Mesendoderm (in vitro differentiated cells): ENCODE measurements around the gene MSANTD3.

Experiments used
- DNase-seq: peaks from one replicate; pipeline ENCODE4 v3.0.0; 2013
- H2AK5ac ChIP-seq: 2 replicates; pipeline ENCODE4 v1.6.1; 2013; ENCODE audit warnings: low read length, inconsistent platforms
- H2BK120ac ChIP-seq: 2 replicates; pipeline ENCODE4 v1.6.1; 2013; ENCODE audit warnings: low read depth, mild to moderate bottlenecking, low read length, moderate library complexity, mixed read lengths
- H2BK15ac ChIP-seq: replicated peaks from 2 replicates; pipeline ENCODE4 v1.6.1; 2013; ENCODE audit warnings: low read depth, mild to moderate bottlenecking, moderate library complexity
- H2BK5ac ChIP-seq: 2 replicates; pipeline ENCODE4 v1.6.1; 2013; ENCODE audit warnings: low read length, inconsistent platforms
- H3K18ac ChIP-seq: 2 replicates; pipeline ENCODE4 v1.6.1; 2013; ENCODE audit warnings: mild to moderate bottlenecking, low read length, mixed read lengths
- H3K23ac ChIP-seq: one replicate; pipeline ENCODE4 v1.6.1; 2013; ENCODE audit warnings: low read length
- H3K27ac ChIP-seq: 2 replicates; pipeline ENCODE4 v1.5.1; 2013; ENCODE audit warnings: low read depth, mild to moderate bottlenecking, inconsistent platforms, low read length, moderate library complexity
- H3K27me3 ChIP-seq: 2 replicates; pipeline ENCODE4 v1.6.1; 2013; ENCODE audit warnings: low read length, control low read depth, mild to moderate bottlenecking, inconsistent platforms; ENCODE audit not compliant: insufficient read depth, poor library complexity
- H3K36me3 ChIP-seq: 2 replicates; pipeline ENCODE4 v1.6.1; 2013; ENCODE audit warnings: low read length, inconsistent platforms; ENCODE audit not compliant: control insufficient read depth, insufficient read depth
- H3K4ac ChIP-seq: one replicate; pipeline ENCODE4 v1.6.1; 2013; ENCODE audit warnings: low read depth, mild to moderate bottlenecking, low read length, moderate library complexity
- H3K4me1 ChIP-seq: 2 replicates; pipeline ENCODE4 v1.6.1; 2013; ENCODE audit warnings: low read depth, low read length, inconsistent platforms; ENCODE audit not compliant: control insufficient read depth
- H3K4me2 ChIP-seq: 2 replicates; pipeline ENCODE4 v1.6.1; 2013; ENCODE audit warnings: low read length
- H3K4me3 ChIP-seq: 2 replicates; pipeline ENCODE4 v1.5.1; 2013; ENCODE audit warnings: mild to moderate bottlenecking, low read length
- H3K56ac ChIP-seq: one replicate; pipeline ENCODE4 v1.6.1; 2013; ENCODE audit warnings: low read length
- H3K79me1 ChIP-seq: 2 replicates; pipeline ENCODE4 v1.6.1; 2013; ENCODE audit warnings: low read length, inconsistent platforms
- H3K79me2 ChIP-seq: 2 replicates; pipeline ENCODE4 v1.6.1; 2013; ENCODE audit warnings: mild to moderate bottlenecking, low read length; ENCODE audit not compliant: control insufficient read depth, insufficient read depth
- H3K9ac ChIP-seq: 2 replicates; pipeline ENCODE4 v1.6.1; 2013; ENCODE audit warnings: low read length, inconsistent platforms
- H4K5ac ChIP-seq: one replicate; pipeline ENCODE4 v1.6.1; 2013; ENCODE audit warnings: low read length
- H4K8ac ChIP-seq: one replicate; pipeline ENCODE4 v1.6.1; 2013; ENCODE audit warnings: low read depth, mild to moderate bottlenecking, control low read depth, low read length, moderate library complexity
- WGBS: extraction: QIAGEN DNeasy Blood & Tissue Kit; methylation state at CpG from one replicate; pipeline ENCODE4 v1.1.7; 2013; ENCODE audit warnings: low lambda C conversion rate, missing lambda C conversion rate; ENCODE audit not compliant: insufficient coverage; ENCODE audit errors: extremely low coverage; 5-methylcytosine and 5-hydroxymethylcytosine counted together

MSANTD3 gene

GRCh38 chr9:100468041-100468440 lies 41.1 kb downstream of the MSANTD3 start:
- Histone ChIP-seq H4K5ac (no peak overlapping the region), H3K4me3 (no peak overlapping the region), H2BK15ac (no peak overlapping the region), H3K79me2 (no peaks in the 10 kb centered on the region), H3K27ac (no peak overlapping the region), H3K4me1 (peaks cover 4% of the 10 kb centered on the region), H4K8ac (no peak overlapping the region), H2AK5ac (no peak overlapping the region), H3K4me2 (no peak overlapping the region), H3K4ac (no peak overlapping the region), H3K27me3 (no peaks in the 10 kb centered on the region), H3K36me3 (no peaks in the 10 kb centered on the region), H3K79me1 (no peaks in the 10 kb centered on the region), H3K23ac (no peak overlapping the region), H3K56ac (no peak overlapping the region), H3K9ac (no peak overlapping the region), H2BK120ac (no peak overlapping the region), H3K18ac (no peak overlapping the region), H2BK5ac (no peak overlapping the region)
- no CpG with 5 or more reads among the region's 6 CpGs for WGBS
- no peak for DNase-seq

- Histone ChIP-seq H3K23ac (no peak overlapping the region), H3K4me1 (peaks cover 4% of the 10 kb centered on the region)
- DNase-seq, result no peak
Measured at GRCh38 chr9:100472268-100472667, 45.3 kb downstream of the MSANTD3 start.

GRCh38 chr9:100472788-100473275 lies 45.9 kb downstream of the MSANTD3 start, which contains the start of gene TMEFF1:
Gene TMEFF1, plus strand, starts transcription at chr9:100473149. Its CDS starts 396 bp downstream, at chr9:100473545.
- Histone ChIP-seq H3K18ac (peak within 1 kb of the TSS; percentile 57), H2BK5ac (peak within 1 kb of the TSS; percentile 69), H3K56ac (peak within 1 kb of the TSS; percentile 91), H3K4me1 (peaks cover 4% of the 10 kb centered on the region), H3K9ac (peak within 1 kb of the TSS; percentile 94), H4K5ac (no peak within 1 kb of the TSS), H3K4me3 (peak within 1 kb of the TSS; percentile 62), H2AK5ac (no peak within 1 kb of the TSS), H3K79me2 (peaks cover 36% of the 10 kb centered on the region), H3K4me2 (peak within 1 kb of the TSS; percentile 29), H3K4ac (peak within 1 kb of the TSS; percentile 90), H3K23ac (peak within 1 kb of the TSS; percentile 85), H4K8ac (no peak within 1 kb of the TSS), H2BK120ac (peak within 1 kb of the TSS; percentile 48), H3K27ac (peak within 1 kb of the TSS; percentile 59), H2BK15ac (no peak within 1 kb of the TSS), H3K27me3 (no peaks in the 10 kb centered on the region), H3K79me1 (peaks cover 2% of the 10 kb centered on the region), H3K36me3 (no peaks in the 10 kb centered on the region)
- no CpG with 5 or more reads among the region's 54 CpGs for WGBS
- peak; percentile 90 for DNase-seq

More at GRCh38 chr9:100472268-100472667, 45.3 kb downstream of the MSANTD3 start:
- H3K79me2 ChIP-seq, result peaks cover 33% of the 10 kb centered on the region
- no peak overlapping the region for H4K5ac ChIP-seq
- peak overlapping the region; percentile 33 for H3K9ac ChIP-seq
- H4K8ac ChIP-seq, result no peak overlapping the region
- H3K4ac ChIP-seq, result no peak overlapping the region
- H3K27me3 ChIP-seq, result no peaks in the 10 kb centered on the region
- H3K79me1 ChIP-seq, result peaks cover 2% of the 10 kb centered on the region
- H2AK5ac ChIP-seq, result no peak overlapping the region
- H3K27ac ChIP-seq, result no peak overlapping the region
- no peaks in the 10 kb centered on the region for H3K36me3 ChIP-seq
- H2BK120ac ChIP-seq, result no peak overlapping the region
- H2BK5ac ChIP-seq, result no peak overlapping the region
- no peak overlapping the region for H3K18ac ChIP-seq
- WGBS, result no CpG with 5 or more reads among the region's 3 CpGs
- H3K4me3 ChIP-seq, result no peak overlapping the region
- no peak overlapping the region for H2BK15ac ChIP-seq
- H3K56ac ChIP-seq, result peak overlapping the region; percentile 49
- H3K4me2 ChIP-seq, result no peak overlapping the region

GRCh38 chr9:100473276-100474081 lies 46.5 kb downstream of the MSANTD3 start:
- H3K4me1 ChIP-seq, result peaks cover 4% of the 10 kb centered on the region

GRCh38 chr9:100474082-100474923 lies 47.4 kb downstream of the MSANTD3 start:
- peak; percentile 42 for DNase-seq
- H3K4me1 ChIP-seq, result peaks cover 2% of the 10 kb centered on the region
- H3K9ac ChIP-seq, result peak overlapping the region; percentile 94
- peak overlapping the region; percentile 90 for H3K4ac ChIP-seq
- WGBS, result no CpG with 5 or more reads among the region's 26 CpGs
- no peak overlapping the region for H2BK15ac ChIP-seq
- H3K27ac ChIP-seq, result peak overlapping the region; percentile 59
- no peak overlapping the region for H2BK120ac ChIP-seq
- H2BK5ac ChIP-seq, result no peak overlapping the region
- H3K27me3 ChIP-seq, result no peaks in the 10 kb centered on the region
- H4K8ac ChIP-seq, result no peak overlapping the region
- peak overlapping the region; percentile 62 for H3K4me3 ChIP-seq
- no peak overlapping the region for H4K5ac ChIP-seq
- peaks cover 48% of the 10 kb centered on the region for H3K79me2 ChIP-seq
- H3K4me2 ChIP-seq, result peak overlapping the region; percentile 96
- H3K36me3 ChIP-seq, result no peaks in the 10 kb centered on the region
- peaks cover 4% of the 10 kb centered on the region for H3K79me1 ChIP-seq
- H2AK5ac ChIP-seq, result no peak overlapping the region
- peak overlapping the region; percentile 91 for H3K56ac ChIP-seq
- H3K18ac ChIP-seq, result peak overlapping the region; percentile 57
- peak overlapping the region; percentile 50 for H3K23ac ChIP-seq

More at GRCh38 chr9:100473276-100474081, 46.5 kb downstream of the MSANTD3 start:
- H4K5ac ChIP-seq, result no peak overlapping the region
- H3K4ac ChIP-seq, result peak overlapping the region; percentile 90
- peak overlapping the region; percentile 85 for H3K23ac ChIP-seq
- DNase-seq, result peak; percentile 74
- H3K56ac ChIP-seq, result peak overlapping the region; percentile 91
- no peaks in the 10 kb centered on the region for H3K36me3 ChIP-seq
- no peak overlapping the region for H2AK5ac ChIP-seq
- H3K9ac ChIP-seq, result peak overlapping the region; percentile 94
- H3K4me3 ChIP-seq, result peak overlapping the region; percentile 62
- H3K18ac ChIP-seq, result peak overlapping the region; percentile 57
- peaks cover 4% of the 10 kb centered on the region for H3K79me1 ChIP-seq
- H2BK5ac ChIP-seq, result peak overlapping the region; percentile 69
- peak overlapping the region; percentile 48 for H2BK120ac ChIP-seq
- no CpG with 5 or more reads among the region's 108 CpGs for WGBS
- H3K79me2 ChIP-seq, result peaks cover 41% of the 10 kb centered on the region
- H3K4me2 ChIP-seq, result peak overlapping the region; percentile 29
- H3K27ac ChIP-seq, result peak overlapping the region; percentile 59
- no peaks in the 10 kb centered on the region for H3K27me3 ChIP-seq
- no peak overlapping the region for H4K8ac ChIP-seq
- H2BK15ac ChIP-seq, result no peak overlapping the region
